NCI-H510A treated with DMSO at 0.1 percent for 48 hours (cell line): Measurements from ENCODE around the gene PDE4C.

Source experiments
- DNase-seq: peaks from one replicate; lab custom pipeline; 2025; lab: John Stamatoyannopoulos, UW

PDE4C gene

DNA sequence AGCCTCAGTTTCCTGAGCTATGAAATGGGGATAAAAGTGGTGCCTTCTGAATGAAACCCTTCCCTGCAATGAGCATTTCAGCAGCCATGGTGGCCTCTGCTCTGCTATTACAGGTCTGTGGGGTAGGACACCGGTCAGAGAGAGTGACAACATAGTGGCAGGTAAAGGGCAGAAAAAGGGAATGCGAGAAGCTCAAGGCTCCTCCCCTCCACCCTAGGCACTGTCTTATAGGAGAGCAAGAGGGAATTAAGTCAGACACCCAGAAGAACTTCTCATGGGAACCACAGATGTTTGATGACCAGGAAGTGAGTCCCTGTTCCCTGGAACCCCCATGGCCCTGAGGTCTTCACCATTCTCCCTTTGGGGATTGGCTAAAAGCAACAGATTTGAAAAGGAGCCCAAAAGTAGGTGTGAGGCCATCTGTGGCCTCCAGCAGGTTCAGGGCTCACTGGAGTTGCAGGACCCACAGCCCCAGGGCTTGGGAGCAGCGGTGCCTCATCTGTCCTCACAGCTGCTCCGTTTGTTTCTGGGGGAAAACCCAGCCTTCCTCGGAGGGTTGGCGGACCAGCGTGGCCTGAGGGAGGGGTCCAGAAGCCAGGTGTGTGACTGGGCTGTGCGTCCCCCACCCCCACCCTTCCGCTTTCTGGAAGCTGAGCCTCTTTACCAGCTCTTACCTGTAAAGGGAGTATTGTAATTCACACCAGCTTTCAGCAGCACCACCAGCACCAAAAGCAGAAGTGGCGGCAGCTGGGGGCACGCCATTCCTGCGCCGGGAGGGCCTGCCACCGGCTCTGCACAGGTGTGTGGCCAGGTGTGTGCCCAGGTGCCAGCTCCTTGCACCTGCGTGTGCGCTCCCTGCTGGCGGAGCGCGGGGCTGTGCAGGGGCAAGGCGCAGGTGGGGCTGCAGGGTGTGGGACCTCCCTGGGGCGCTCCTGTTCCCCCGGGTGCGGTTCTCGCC, 28.6 kb upstream of the PDE4C start:
- DNase-seq: peak; percentile 63

DNA sequence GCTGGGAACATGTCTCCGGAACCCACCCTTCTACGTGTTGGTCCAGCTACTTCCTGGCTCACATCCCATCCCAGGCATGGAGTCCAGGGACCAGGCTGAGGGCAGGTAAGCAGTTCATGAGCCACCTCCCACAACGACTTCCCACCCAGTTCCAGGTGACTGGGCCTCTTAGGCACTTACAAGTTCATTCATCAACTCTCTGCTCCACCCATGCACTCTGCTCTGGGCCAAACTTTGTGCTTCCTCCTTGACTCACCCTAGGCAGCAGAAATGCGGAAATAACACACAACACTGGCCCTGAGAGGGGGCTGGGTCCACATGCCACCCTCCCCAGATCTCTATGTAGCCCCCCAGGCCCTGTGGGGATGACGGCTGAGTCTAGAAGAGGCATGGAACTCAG, 27.5 kb upstream of the PDE4C start:
- DNase-seq: no peak

DNA sequence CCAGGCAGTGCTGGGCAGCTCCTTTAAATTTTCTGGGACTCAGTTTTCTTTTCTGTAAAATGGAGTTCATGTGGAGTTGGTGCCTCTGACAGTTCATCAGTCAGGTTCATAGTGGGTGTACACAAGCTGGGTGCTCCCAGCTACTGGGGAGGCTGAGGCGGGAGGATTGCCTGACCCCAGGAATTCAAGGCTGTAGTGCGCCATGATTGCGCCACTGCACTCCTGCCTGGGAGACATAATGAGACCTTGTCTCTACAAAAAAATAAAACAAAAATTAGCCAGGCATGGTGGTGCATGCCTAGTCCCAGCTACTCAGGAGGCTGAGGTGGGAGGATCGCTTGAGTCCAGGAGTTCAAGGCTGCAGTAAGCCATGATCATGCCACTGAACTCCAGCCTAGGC, 26.9 kb upstream of the PDE4C start:
- DNase-seq: no peak

DNA sequence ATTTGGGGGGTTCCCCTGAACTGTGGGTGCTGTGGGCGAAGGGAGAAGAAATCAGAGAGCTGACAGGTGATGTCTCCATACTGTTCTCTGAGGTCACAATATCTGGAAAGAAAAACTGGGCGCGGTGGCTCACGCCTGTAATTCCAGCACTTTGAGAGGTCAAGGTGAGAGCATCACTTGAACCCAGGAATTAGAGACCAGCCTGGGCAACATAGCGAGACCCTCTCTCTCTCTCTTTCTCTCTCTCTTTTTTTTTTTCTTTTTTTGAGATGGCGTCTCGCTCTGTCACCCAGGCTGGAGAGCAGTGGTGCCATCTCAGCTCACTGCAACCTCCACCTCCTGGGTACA, 26.1 kb upstream of the PDE4C start:
- no peak for DNase-seq

DNA sequence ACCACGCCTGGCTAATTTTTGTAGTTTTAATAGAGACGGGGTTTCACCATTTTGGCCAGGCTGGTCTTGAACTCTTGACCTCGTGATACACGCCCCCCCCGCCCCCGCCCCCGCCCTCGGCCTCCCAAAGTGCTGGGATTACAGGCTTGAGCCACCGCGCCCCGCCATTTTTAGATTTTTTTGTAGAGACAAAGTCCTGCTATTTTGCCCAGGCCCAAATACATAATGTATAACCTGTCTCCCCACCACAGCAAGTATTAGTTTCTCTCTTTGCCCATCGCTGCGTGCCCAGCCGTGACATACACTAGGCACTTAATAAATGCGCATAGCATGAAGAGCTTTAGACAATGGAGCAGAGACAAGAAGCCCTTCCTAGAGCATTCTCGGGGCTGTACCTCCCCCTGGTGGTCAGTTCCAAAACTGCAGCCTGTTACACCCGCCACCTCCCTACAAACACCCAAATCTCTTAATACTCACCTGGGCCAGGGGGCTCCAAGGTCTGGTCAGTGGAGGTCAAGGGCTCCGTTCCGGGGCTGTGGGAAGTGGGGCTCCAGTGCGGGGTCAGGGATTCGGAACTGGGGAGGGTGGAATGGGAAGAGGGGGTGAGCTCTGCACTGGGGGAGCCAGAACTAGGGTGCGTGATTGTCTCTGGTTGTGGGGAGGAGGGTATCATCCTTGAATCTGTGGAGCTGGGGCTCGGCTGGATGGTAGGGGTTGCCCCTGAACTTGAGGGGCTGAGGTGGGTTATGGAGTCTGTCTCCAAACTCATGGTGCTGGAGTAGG, 25.5 kb upstream of the PDE4C start:
- peak; percentile 82 for DNase-seq

DNA sequence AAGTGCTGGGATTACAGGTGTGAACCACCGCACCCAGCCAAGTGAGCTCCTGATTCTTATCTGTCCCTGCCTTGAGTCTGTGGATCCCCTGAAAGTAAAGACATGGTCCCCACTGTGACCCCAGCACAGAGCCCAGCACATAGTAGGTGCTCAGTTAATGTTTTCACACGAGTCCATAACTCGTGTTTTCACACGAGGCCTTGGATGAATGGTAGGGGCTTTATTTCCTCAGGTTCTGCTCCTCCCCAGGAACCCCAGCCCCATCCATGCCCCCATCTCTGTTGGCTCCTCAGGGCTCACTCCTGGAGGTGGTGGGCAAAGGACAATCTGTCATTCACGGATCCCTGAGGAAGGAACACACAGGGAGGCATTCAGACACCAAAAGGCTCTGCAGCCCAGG, 23.6 kb upstream of the PDE4C start:
- DNase-seq: no peak

DNA sequence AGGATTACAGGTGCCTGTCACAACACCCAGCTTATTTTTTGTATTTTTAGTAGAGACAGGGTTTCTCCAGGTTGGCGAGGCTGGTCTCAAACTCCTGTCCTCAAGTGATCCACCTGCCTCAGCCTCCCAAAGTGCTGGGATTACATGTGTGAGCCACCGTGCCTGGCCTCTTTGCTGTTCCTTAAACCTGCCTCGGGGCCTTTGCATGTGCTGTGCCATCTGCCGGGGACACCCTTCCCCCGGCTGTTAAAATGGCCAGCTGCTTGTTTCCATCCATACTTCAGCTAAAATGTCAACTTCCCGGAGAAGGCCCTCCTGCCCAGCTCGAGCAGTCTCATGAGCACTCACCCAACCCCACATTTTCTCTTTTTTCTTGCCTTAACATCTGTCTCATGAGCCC, 19.1 kb upstream of the PDE4C start:
- DNase-seq: no peak

DNA sequence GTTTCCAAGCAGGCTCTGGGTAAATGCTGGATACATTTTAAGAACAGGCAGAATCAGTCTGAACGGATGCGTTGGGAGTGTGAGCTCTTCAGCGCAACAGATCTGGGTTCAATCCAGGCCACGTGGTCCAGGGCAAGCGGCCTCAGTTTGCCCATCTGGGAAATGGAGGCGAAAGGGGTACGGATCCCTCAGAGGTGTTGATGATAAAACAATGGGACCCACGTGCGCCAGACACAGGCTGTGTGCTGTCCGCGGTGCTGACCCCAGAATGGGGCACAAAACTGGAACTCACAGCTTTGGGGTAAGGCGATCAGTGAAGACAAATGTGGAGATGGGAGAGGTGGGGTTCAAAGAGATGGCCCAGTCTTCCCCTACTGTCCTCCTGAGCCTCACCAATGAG, 13.1 kb upstream of the PDE4C start:
- no peak for DNase-seq

DNA sequence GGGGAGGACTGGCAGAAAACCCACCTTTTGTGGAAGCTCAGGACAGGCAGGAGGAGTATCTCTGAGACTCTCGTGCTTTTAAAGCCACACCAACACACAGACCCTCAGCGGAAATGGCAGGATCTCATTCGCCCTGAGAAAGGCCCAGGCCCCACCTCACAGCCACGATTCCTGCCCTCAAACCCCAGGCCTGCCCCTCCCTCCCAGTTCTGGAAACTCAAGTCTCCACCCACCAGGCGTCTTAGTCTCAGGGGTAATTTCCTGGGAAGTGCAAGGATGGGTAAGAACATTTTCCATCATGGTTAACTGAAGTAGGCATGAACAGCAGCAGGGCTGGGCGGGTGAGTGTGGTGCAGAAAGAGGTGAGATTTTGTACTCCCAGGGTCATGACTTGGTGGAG, 8.0 kb upstream of the PDE4C start:
- DNase-seq: no peak

DNA sequence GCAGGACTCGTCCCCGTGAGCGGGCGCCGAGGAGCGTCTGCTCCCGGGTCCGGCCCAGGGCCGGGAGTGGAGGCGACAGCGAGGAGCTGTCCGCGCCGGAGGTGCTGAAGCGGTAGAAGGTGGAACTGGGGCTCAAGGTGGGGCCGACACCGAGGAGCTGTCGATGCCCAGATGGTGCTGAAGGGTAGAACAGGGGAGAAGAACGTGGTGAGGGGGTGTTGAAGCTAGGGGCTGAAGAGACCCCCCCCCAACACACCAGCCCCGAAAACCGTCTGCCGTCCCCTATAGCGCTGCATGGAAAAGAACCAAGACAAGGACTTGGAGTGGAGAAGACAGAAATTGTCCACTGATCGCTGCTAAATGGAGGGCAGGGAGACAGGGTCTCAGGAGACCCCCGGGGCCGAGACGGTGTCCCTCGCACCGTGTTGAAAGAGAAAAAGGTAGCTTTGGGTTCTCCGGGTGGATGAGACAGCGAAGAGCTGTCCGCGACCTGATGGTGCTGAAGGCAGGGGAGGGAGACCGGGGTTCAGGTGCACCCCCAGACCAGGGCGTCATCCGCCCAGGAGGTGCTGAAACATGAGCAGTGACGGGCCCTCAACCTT, 7.1 kb upstream of the PDE4C start:
- peak; percentile 79 for DNase-seq

DNA sequence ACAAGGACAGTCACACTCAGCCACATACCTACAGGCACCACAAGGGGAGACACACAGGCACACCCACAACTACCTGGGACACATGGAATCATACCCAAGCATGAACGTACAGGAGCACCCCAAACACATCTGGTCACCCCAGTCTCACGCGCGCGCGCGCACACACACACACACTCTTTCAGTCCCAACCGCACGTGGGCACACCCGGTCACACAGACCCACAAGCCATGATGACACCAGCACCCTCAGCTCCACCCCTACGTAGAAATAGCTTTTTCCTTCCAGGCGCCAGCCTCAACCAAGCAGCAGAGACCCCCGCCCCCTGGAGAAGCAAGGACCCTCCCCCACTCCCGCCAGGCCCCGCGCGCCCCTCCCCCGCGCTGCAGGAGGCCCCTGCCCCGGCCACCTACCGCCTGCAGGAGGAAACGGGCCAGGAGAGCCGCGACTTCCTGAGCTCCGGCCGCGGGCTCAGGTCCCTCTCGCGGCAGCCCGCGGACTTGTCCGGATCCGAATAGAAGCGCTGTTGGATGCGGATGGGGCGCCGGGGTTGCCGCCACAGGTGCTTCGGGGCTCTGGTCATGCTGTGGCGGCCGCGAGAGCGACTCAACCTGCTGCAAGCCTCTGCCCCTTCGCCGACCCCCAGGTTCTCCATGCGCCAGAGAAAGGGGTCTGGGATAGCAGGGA, 6.4 kb upstream of the PDE4C start:
- peak; percentile 79 for DNase-seq

DNA sequence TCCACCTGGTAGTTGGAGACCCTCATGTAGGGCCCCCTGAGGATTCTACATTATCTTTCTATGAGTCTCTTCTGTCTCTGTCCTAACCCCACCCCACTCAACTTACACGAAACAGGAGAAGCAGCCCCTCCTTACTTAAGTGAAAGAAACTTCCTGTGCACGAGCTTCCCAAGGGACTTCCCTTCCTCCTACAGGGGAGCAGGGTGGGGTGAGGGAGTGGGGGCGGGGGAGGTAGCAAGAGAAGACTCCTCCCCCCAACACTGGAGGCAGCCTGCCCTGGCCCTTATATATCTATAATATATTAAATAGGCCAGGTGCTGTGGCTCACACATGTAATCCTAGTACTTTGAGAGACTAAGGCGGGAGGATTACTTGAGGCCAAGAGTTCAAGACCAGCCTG, 5.5 kb upstream of the PDE4C start:
- no peak for DNase-seq

DNA sequence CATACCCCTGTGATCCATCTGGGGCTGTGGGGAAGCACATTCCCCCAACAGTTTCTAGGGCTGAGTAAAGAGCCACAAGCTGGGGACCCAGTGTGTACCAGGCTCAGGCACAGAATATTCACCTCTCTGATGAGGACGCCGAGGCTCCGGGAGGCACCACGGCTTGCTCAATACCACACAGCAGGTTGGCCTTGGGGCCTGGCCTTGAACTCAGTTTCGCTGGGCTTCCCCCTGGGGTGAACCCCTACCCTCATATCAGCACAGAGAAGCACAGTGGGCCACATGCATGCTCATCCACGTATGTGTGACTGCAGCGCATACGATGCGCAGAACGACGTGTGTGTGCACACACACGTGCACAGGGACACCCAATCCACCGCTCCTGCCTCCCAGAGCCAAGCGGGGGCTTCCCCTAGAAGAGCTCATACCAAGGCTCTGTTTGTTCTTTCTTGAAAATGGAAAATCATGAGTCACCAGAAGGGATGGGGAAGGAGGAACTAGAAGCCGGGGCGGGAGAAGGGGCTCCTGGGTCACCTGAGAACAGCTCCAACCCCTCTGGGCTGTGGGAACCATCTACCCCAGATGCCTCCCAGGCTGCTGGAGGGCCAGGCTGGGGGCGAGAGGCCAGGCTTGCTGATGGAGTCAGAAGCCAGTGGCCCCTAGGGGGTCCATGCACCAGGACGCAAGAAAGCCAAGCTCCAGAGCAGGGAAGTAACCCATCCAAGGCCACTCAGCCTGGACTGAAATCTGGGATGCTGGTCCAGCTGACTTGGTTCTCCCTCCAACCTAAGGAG, 4.9 kb upstream of the PDE4C start:
- DNase-seq: no peak

DNA sequence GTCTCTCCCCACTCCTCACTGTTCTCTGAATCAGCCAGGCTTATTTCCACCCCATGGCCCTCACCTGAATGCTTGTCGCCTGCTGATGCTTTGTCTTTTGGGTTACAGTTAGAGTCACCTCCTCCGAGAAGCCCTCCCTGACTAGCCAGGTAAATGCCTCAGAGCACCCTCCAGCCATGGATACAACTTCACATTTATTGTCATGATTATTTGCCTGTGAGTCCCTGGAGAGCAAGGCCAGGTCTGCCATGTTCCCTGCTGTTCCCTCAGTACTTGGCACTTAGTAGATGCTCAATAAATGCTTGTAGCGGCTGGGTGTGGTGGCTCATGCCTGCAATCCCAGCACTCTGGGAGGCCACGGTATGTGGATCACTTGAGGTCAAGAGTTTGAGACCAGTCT, 3.7 kb upstream of the PDE4C start:
- DNase-seq: no peak

DNA sequence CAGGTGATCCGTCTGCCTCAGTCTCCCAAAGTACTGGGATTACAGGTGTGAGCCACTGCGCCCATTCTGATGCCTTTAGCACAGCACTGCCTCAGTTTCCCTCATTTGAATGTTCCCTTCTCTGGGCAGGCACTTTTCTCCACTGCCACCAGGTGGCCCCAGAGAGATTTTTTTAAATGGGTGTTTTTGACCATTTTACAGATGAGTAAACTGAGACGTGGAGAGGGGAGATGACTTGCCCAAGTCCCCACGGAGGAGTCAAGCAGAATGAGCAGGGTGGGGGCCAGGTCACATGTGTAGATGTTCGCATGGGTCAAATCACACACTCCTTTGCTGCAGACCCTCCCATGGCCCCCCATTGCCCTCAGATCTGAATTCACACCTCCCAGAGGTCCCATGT, 3.2 kb upstream of the PDE4C start:
- DNase-seq: no peak

DNA sequence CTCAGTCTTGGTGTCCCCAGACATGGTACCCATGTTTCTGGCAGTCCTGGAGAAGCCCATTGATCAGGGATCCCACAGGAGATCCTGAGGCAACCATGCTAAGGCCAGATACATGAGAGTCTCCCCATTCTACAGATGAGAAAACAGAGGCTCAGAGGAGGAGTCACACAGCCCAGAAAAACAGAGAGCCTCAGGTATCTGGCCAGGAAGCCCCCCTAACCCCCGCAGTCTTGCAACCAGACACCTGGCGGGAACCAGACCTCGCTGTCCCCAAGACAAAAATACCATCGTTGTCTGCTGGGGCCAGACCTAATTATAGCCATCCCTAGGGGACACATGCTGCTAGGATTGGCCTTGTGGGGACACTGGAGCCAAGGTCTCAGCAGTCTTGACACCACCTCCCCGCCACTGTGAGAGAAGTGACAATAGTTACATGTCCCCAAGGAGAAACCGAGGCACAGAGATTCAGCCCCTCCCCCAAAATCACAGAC, 1.6 kb upstream of the PDE4C start:
- no peak for DNase-seq

DNA sequence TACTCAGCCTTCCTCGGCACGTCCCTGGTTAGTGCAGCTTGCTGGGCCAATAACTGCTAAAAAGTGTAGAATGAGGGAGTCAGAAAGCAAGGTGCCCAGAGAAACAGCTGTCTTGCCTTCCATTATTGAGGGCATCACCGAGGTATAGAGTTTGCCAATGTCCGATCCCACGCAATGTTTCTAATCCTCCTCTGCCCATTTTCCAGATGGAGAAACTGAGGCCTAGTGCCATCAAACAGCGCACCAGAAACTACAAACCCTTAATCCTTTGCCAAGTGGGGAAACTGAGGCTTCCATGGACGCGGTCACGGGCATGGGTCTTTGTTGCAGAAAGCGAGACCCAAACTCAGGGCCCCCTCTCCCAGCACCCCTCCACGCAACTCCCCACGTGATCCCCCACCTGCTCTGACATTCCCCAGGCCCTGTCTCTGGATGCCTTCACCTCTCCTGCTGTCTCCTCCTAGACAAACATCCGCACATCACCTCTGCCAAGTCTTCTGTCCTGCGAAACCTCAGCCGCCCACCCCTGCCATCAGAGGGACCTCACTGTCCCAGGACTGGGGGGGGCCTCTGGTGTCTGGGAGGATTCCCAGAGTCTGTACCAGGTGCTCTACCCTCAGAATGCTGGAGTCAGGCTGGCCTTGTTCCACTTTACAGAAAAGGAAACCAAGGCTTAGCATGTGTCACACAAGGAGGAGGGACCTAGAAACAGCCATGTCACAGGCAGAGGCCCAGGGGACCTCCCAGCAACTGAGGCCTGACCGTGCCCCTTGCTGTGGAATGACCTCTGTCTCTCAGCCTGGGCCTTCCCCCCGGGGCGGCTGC, 930 bp upstream of the PDE4C start:
- no peak for DNase-seq

DNA sequence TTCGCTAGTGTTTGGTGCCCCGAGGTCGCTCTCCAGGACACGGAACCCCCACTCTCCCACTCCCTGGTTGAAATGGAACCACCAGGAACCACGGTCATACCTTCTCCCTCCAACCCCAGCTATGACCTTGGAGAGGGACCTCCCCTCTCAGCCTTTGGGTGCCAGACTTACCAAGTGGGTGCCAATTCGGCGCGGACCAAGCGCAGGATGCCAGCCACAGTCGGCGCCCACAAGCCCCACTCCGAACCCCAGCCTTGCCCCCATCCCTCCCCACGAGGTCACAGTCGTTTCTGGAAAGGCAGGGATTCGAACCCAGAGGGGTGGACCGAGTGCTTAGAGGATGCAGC, 910 bp downstream of the PDE4C start:
- no peak for DNase-seq

DNA sequence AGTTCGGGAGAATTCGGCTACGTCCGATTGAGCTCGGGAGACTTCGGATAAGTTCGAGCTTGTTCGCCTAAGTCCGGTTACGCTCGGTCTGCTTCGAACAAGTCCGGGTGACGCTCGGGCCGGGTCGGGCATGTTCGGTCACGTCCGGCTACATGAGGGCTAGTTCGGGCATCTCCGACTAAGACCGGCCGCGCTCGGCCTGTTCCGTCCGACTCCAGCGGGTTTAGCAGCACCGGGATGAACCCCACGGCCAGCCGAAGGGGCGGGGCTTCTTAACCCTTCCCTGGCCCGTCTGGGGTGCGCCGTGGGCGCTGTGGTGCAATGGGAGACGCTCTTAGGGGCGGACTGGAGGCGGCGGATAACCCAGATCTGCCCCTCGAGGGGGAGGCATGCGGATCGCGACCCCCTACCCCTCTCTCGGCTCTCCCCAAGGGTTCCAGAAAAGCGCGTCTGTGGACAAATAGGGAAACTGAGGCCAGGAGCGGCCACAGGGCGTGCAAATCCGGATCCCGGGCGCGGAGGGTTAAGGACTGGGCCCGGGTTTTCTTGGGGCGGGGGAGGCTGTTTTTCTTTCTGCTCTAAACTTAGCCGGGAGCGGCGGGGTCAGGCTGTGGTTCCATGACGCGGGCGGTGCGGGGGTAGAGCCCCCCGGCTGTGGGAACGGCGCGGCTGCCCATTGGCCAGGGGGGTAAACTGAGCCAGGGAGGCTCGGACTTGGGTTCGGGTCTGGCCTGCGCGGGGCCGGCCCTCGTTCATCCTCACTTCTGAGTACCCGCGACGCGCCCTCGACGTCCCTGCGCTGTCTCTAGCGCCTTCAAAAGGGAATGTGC, 1.5 kb downstream of the PDE4C start:
- peak; percentile 89 for DNase-seq
